ENCODE results near the gene ZNG1A.
"Not testable (repeated sequence)": the region's sequence is repeated elsewhere in the genome, so short reads cannot be mapped to it uniquely, and the experiment has no call there.

DNA sequence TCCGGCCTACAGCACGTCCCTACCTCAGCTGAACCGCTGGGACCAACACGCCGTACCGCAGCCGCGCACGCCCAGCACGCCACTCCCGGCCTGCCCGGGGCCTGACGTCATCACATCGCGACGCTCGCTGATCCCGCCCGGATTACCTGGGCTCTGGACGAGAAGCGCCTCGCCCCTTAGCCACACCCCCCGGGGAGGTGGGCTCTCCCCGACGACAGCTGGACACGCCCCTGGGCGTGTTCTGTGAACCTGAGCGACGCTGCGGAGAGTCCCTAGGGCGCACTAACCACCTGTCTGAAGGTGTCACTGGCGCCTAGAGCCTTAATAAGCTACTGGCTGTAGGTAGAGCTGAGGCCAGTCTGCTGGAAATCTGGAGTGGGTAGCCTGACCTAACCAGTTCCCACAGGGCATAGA, at the start of gene ZNG1A:
- TF ChIP-seq, protein P1, sequence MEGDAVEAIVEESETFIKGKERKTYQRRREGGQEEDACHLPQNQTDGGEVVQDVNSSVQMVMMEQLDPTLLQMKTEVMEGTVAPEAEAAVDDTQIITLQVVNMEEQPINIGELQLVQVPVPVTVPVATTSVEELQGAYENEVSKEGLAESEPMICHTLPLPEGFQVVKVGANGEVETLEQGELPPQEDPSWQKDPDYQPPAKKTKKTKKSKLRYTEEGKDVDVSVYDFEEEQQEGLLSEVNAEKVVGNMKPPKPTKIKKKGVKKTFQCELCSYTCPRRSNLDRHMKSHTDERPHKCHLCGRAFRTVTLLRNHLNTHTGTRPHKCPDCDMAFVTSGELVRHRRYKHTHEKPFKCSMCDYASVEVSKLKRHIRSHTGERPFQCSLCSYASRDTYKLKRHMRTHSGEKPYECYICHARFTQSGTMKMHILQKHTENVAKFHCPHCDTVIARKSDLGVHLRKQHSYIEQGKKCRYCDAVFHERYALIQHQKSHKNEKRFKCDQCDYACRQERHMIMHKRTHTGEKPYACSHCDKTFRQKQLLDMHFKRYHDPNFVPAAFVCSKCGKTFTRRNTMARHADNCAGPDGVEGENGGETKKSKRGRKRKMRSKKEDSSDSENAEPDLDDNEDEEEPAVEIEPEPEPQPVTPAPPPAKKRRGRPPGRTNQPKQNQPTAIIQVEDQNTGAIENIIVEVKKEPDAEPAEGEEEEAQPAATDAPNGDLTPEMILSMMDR (conservative IDR thresholded peaks at IDR 0.05; ENCODE audit: low read depth in 2 of 2), result 0 out of 4 replicates have a peak, but pooled peaks of 1 of the 2 experiments have one; percentile 8
- TF ChIP-seq EZH2phosphoT487 (IDR thresholded peaks at IDR 0.05; ENCODE audit: unreplicated experiment); POLR2AphosphoS5 (IDR thresholded peaks at IDR 0.05; ENCODE audit: low read depth): not testable (repeated sequence)
